Spinal cord (tissue), 10 donors: ENCODE data around the gene SLC35E1. TPM values are rescaled to one million over a fixed set of nuclear protein-coding genes. Genes with fewer than 3 reads are reported as not detected.

Experiments used
- DNase-seq, 6 donors: peaks; one replicate each; pipeline versions ENCODE4 v3.0.0 to v3.0.0-alpha.2; 2013 to 2015; ENCODE audit warnings: low spot score in 6 of 6, low read depth in 4 of 6
- H3K27ac ChIP-seq: one replicate; pipeline ENCODE4 v1.5.1; 2013; ENCODE audit warnings: low read depth, low read length, control low read depth
- H3K27me3 ChIP-seq: one replicate; pipeline ENCODE4 v1.6.1; 2013; ENCODE audit warnings: low read length; ENCODE audit not compliant: control insufficient read depth, insufficient read depth
- H3K36me3 ChIP-seq: one replicate; pipeline ENCODE4 v1.6.1; 2013; ENCODE audit warnings: low read length; ENCODE audit not compliant: control insufficient read depth, insufficient read depth
- H3K4me1 ChIP-seq: one replicate; pipeline ENCODE4 v1.6.1; 2013; ENCODE audit warnings: low read length; ENCODE audit not compliant: control insufficient read depth, insufficient read depth
- H3K4me3 ChIP-seq: one replicate; pipeline ENCODE4 v1.5.1; 2013; ENCODE audit warnings: low read depth, low read length, control low read depth
- H3K9me3 ChIP-seq: one replicate; pipeline ENCODE4 v1.6.1; 2013; ENCODE audit warnings: low read length; ENCODE audit not compliant: control insufficient read depth, insufficient read depth
- WGBS: methylation state at CpG from one replicate; pipeline ENCODE4 v1.1.5; 2013; ENCODE audit warnings: missing lambda C conversion rate; ENCODE audit not compliant: insufficient coverage; 5-methylcytosine and 5-hydroxymethylcytosine counted together
- polyA plus RNA-seq, 2 donors: library from polyadenylated mRNA; unstranded; fragments of 120-200 nt; gene quantifications; one replicate each; pipeline ENCODE4 v1.2.1, GENCODE V29; 2013; ENCODE audit not compliant: insufficient read length in 2 of 2
- total RNA-seq, 2 donors: library from RNA; depleted of rRNA in 1 of 2; stranded (reverse); fragments of 120-200 nt in 1 of 2; fragments of >200 nt in 1 of 2; gene quantifications; one replicate each; pipeline versions ENCODE4 v1.2.3 to v1.2.4, GENCODE V29; 2013 to 2014
- donor health status: healthy.

SLC35E1 gene
- total and polyA plus RNA-seq, 4 donors = 24.1 to 61.4 (median 34.1) TPM

- Histone ChIP-seq H3K9me3 (no peaks in the 10 kb centered on the region), H3K4me3 (peak overlapping the region; percentile 88), H3K27ac (peak overlapping the region; percentile 75), H3K27me3 (no peaks in the 10 kb centered on the region), H3K36me3 (peaks cover 44% of the 10 kb centered on the region), H3K4me1 (peaks cover 26% of the 10 kb centered on the region)
- DNase-seq = peak in 1 of 6 donors; percentile 3
- WGBS = 2% methylated on average over 28 of the region's 29 CpGs
Measured at GRCh38 chr19:16541526-16542044, 30.6 kb downstream of the SLC35E1 start.

- Histone ChIP-seq H3K36me3 (peaks cover 50% of the 10 kb centered on the region), H3K4me3 (peak overlapping the region; percentile 88), H3K27me3 (no peaks in the 10 kb centered on the region), H3K4me1 (peaks cover 26% of the 10 kb centered on the region), H3K27ac (no peak overlapping the region), H3K9me3 (no peaks in the 10 kb centered on the region)
- 86% methylated on average over 11 of the region's 12 CpGs for WGBS
- no peak for DNase-seq
Measured at GRCh38 chr19:16540948-16541347, 31.3 kb downstream of the SLC35E1 start.

GRCh38 chr19:16537111-16537510 is 35.1 kb downstream of the SLC35E1 start:
- 96% methylated on average over 10 of the region's 13 CpGs for WGBS
- no peaks in the 10 kb centered on the region for H3K9me3 ChIP-seq
- no peak overlapping the region for H3K27ac ChIP-seq
- DNase-seq = no peak
- H3K27me3 ChIP-seq = no peaks in the 10 kb centered on the region
- peaks cover 15% of the 10 kb centered on the region for H3K4me1 ChIP-seq
- H3K4me3 ChIP-seq = no peak overlapping the region
- peaks cover 87% of the 10 kb centered on the region for H3K36me3 ChIP-seq

GRCh38 chr19:16536130-16536529 is 36.1 kb downstream of the SLC35E1 start:
- Histone ChIP-seq H3K27me3 (no peaks in the 10 kb centered on the region), H3K36me3 (peaks cover 93% of the 10 kb centered on the region), H3K4me1 (peaks cover 9% of the 10 kb centered on the region), H3K9me3 (no peaks in the 10 kb centered on the region), H3K4me3 (no peak overlapping the region), H3K27ac (no peak overlapping the region)
- WGBS = 92% methylated on average over 9 of the region's 9 CpGs
- no peak for DNase-seq

GRCh38 chr19:16535381-16535780 is 36.8 kb downstream of the SLC35E1 start:
- Histone ChIP-seq H3K9me3 (no peaks in the 10 kb centered on the region), H3K4me3 (no peak overlapping the region), H3K36me3 (peaks cover 99% of the 10 kb centered on the region), H3K27ac (no peak overlapping the region), H3K27me3 (no peaks in the 10 kb centered on the region), H3K4me1 (peaks cover 2% of the 10 kb centered on the region)
- WGBS = 96% methylated on average over 17 of the region's 18 CpGs
- no peak for DNase-seq

- Histone ChIP-seq H3K4me1 (no peaks in the 10 kb centered on the region), H3K9me3 (no peaks in the 10 kb centered on the region), H3K27ac (no peak overlapping the region), H3K27me3 (no peaks in the 10 kb centered on the region), H3K4me3 (no peak overlapping the region), H3K36me3 (peaks cover 100% of the 10 kb centered on the region)
- WGBS = 94% methylated on average over 47 of the region's 47 CpGs
- no peak for DNase-seq
Measured at GRCh38 chr19:16532440-16533234, 39.6 kb downstream of the SLC35E1 start.

GRCh38 chr19:16531380-16531669 is 40.9 kb downstream of the SLC35E1 start:
- Histone ChIP-seq H3K27me3 (no peaks in the 10 kb centered on the region), H3K9me3 (no peaks in the 10 kb centered on the region), H3K27ac (no peak overlapping the region), H3K4me3 (no peak overlapping the region), H3K36me3 (peaks cover 100% of the 10 kb centered on the region), H3K4me1 (no peaks in the 10 kb centered on the region)
- DNase-seq = no peak
- WGBS = 96% methylated on average over 11 of the region's 12 CpGs

- no peak overlapping the region for H3K27ac ChIP-seq
Measured at GRCh38 chr19:16530540-16531379, 41.5 kb downstream of the SLC35E1 start.

GRCh38 chr19:16529466-16530144 is 42.6 kb downstream of the SLC35E1 start:
- H3K4me1 ChIP-seq = no peaks in the 10 kb centered on the region
- no peak for DNase-seq
- WGBS = 92% methylated on average over 25 of the region's 25 CpGs
- no peak overlapping the region for H3K27ac ChIP-seq
- no peak overlapping the region for H3K4me3 ChIP-seq
- no peaks in the 10 kb centered on the region for H3K27me3 ChIP-seq
- peaks cover 100% of the 10 kb centered on the region for H3K36me3 ChIP-seq
- H3K9me3 ChIP-seq = no peaks in the 10 kb centered on the region

More at GRCh38 chr19:16530540-16531379, 41.5 kb downstream of the SLC35E1 start:
- Histone ChIP-seq H3K4me1 (no peaks in the 10 kb centered on the region), H3K4me3 (no peak overlapping the region), H3K27me3 (no peaks in the 10 kb centered on the region), H3K36me3 (peaks cover 100% of the 10 kb centered on the region), H3K9me3 (no peaks in the 10 kb centered on the region)
- no peak for DNase-seq
- 97% methylated on average over 30 of the region's 43 CpGs for WGBS
